HEK293T (cell line): Measurements from ENCODE around the gene SLC9C1.

Experiments
- CTCF ChIA-PET: fragments of 350-600 bp; formaldehyde crosslinking; extraction: SDS; loops from one replicate; lab custom pipeline; 2021; ENCODE audit warnings: antibody characterized with exemption, inconsistent platforms; lab: Yijun Ruan, JAX
- POLR2A ChIA-PET: fragments of 350-600 bp; formaldehyde crosslinking; extraction: SDS; loops from one replicate; lab custom pipeline; 2020; ENCODE audit warnings: antibody characterized with exemption, inconsistent platforms; lab: Yijun Ruan, JAX
- DNase-seq: peaks from one replicate; pipeline ENCODE4 v3.0.0; 2012; ENCODE audit warnings: mixed read lengths; ENCODE audit errors: extremely low spot score
- ARNT ChIP-seq: fragments of 450-650 bp; IDR thresholded peaks from 2 replicates; pipeline ENCODE4 v1.6.1; 2017; ENCODE audit warnings: mild to moderate bottlenecking
- BHLHE40 ChIP-seq: fragments of 450-650 bp; IDR thresholded peaks from 2 replicates; pipeline ENCODE4 v1.6.1; 2016; ENCODE audit warnings: mild to moderate bottlenecking, moderate library complexity, borderline replicate concordance
- CTBP1 ChIP-seq: fragments of 450-650 bp; IDR thresholded peaks from 2 replicates; pipeline ENCODE4 v1.6.1; 2016; ENCODE audit warnings: borderline replicate concordance
- ELF4 ChIP-seq: fragments of 450-650 bp; IDR thresholded peaks from 2 replicates; pipeline ENCODE4 v1.6.1; 2017; ENCODE audit warnings: antibody characterized with exemption
- FOXA1 ChIP-seq: fragments of 450-650 bp; IDR thresholded peaks from 2 replicates; pipeline ENCODE4 v1.6.1; 2016; ENCODE audit warnings: mild to moderate bottlenecking
- FOXK2 ChIP-seq: fragments of 450-650 bp; IDR thresholded peaks from 2 replicates; pipeline ENCODE4 v1.6.1; 2016; ENCODE audit warnings: mild to moderate bottlenecking
- FOXM1 ChIP-seq: fragments of 450-650 bp; IDR thresholded peaks from 2 replicates; pipeline ENCODE4 v1.6.1; 2017; ENCODE audit warnings: mild to moderate bottlenecking, borderline replicate concordance
- HDGF ChIP-seq: fragments of 450-650 bp; IDR thresholded peaks from 2 replicates; pipeline ENCODE4 v1.6.1; 2017; ENCODE audit warnings: antibody characterized with exemption, borderline replicate concordance
- L3MBTL2 ChIP-seq: fragments of 450-650 bp; conservative IDR thresholded peaks from 2 replicates; pipeline ENCODE4 v1.6.1; 2016; ENCODE audit warnings: mild to moderate bottlenecking
- LEF1 ChIP-seq: fragments of 450-650 bp; IDR thresholded peaks from 2 replicates; pipeline ENCODE4 v1.6.1; 2017; ENCODE audit warnings: mild to moderate bottlenecking, borderline replicate concordance
- NFRKB ChIP-seq: fragments of 450-650 bp; IDR thresholded peaks from 2 replicates; pipeline ENCODE4 v1.6.1; 2016; ENCODE audit warnings: mild to moderate bottlenecking, moderate library complexity
- SP1 ChIP-seq: fragments of 450-650 bp; IDR thresholded peaks from 2 replicates; pipeline ENCODE4 v1.6.1; 2017
- SUZ12 ChIP-seq: fragments of 450-650 bp; IDR thresholded peaks from 2 replicates; pipeline ENCODE4 v1.6.1; 2016; ENCODE audit warnings: mild to moderate bottlenecking
- TARDBP ChIP-seq: fragments of 450-650 bp; IDR thresholded peaks from 2 replicates; pipeline ENCODE4 v1.6.1; 2016
- ZNF384 ChIP-seq: fragments of 450-650 bp; IDR thresholded peaks from 2 replicates; pipeline ENCODE4 v1.6.1; 2016
- TF ChIP-seq, protein P1 (sequence below): fragments of 450-650 bp; IDR thresholded peaks from 2 replicates; pipeline ENCODE4 v1.6.1; 2016

Gene SLC9C1

DNA sequence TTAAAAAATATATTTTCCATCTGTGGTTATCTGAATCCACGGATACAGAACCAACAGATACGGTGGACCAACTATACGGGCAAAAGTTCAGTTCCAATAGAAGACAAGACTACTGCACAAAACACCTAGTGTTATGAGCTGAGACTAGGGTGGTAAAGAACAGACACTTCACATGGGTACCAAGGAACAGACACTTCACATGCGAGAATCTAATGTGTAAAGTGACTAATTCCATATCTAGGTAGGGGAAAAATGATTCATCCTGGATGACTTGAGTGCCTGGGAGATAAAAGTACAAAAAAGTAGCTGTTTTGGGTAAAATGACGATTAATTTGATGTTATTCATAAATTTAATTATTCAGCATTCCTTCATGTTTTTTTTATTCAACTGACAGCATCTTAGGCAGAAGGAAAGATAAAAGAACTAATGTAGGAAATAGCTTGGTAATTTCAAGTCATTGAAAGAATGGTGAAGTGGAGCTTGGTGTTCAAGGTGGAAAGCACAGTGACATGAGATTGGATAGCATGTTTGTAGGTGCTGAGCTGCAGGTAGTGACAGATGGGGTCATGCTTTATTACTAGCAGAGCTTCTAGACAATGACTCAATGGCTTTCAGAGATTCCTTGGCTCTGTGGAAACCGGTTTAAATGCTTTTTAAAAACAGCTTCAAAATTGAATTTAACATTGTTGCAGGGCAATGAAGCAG lies 44.2 kb upstream of the SLC9C1 start:
- TF ChIP-seq, protein P1, sequence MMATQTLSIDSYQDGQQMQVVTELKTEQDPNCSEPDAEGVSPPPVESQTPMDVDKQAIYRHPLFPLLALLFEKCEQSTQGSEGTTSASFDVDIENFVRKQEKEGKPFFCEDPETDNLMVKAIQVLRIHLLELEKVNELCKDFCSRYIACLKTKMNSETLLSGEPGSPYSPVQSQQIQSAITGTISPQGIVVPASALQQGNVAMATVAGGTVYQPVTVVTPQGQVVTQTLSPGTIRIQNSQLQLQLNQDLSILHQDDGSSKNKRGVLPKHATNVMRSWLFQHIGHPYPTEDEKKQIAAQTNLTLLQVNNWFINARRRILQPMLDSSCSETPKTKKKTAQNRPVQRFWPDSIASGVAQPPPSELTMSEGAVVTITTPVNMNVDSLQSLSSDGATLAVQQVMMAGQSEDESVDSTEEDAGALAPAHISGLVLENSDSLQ, result no peak
- TF ChIP-seq LEF1 (no peak), FOXA1 (no peak), ZNF384 (no peak), NFRKB (no peak)
- ChIA-PET CTCF (no interaction called here), POLR2A (no interaction called here)
- DNase-seq, result no peak

GRCh38 chr3:112335434-112335781 lies 41.4 kb upstream of the SLC9C1 start:
- ChIA-PET CTCF (no interaction called here), POLR2A (no interaction called here)
- TF ChIP-seq FOXM1, result no peak
- TF ChIP-seq CTBP1, result no peak
- TF ChIP-seq, protein P1, result no peak
- no peak for TF ChIP-seq SUZ12
- no peak for TF ChIP-seq HDGF
- no peak for TF ChIP-seq SP1
- TF ChIP-seq L3MBTL2, result no peak
- TF ChIP-seq TARDBP, result no peak
- TF ChIP-seq ELF4, result no peak
- TF ChIP-seq NFRKB, result no peak
- no peak for TF ChIP-seq LEF1
- no peak for TF ChIP-seq ARNT
- no peak for TF ChIP-seq ZNF384
- no peak for TF ChIP-seq FOXK2
- TF ChIP-seq FOXA1, result no peak
- DNase-seq, result no peak

DNA sequence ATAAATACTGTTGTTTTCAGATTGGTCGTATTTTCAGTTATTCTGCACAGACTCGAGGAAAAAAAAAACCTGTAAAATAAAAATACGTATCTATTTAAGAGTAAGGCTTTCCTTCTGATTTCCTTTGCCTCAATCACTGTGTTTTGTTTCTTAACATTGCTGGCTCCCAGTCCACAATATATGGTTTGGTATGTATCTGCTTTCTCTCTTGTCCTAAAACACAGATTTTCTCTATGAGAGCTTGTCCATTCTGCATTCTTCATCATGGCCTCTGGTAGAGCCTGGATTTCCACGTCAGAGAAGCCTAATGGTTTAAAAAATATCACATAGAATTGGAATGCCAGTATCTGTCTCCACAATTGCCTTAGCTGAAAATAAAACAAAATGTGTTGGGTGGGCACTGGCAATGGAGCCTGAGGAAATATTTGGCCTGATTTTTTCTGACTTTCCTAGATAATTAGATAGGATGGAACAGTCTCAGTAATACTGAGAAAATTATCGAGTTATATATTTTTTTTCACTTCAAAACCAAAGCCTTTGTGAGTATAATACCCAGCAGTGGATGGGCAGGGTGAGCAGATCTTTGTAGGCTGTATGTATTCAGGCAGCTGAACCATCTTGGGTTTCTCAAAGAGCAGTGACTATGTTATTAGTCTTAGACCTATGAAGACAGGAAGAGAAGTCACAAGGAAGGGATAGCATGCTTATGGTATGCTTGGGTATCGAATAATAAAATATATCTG lies 40.8 kb upstream of the SLC9C1 start:
- TF ChIP-seq, protein P1, result no peak
- TF ChIP-seq HDGF (no peak), BHLHE40 (no peak), ZNF384 (no peak), NFRKB (no peak), ARNT (no peak), SUZ12 (no peak), FOXK2 (no peak), LEF1 (no peak), TARDBP (no peak), SP1 (no peak), L3MBTL2 (no peak), ELF4 (no peak), FOXM1 (no peak), CTBP1 (no peak), FOXA1 (no peak)
- DNase-seq, result no peak
- ChIA-PET POLR2A (no interaction called here), CTCF (no interaction called here)

GRCh38 chr3:112333381-112334317 lies 39.6 kb upstream of the SLC9C1 start:
- TF ChIP-seq FOXM1, result no peak
- no peak for TF ChIP-seq ARNT
- TF ChIP-seq FOXA1, result no peak
- TF ChIP-seq TARDBP, result no peak
- TF ChIP-seq SP1, result no peak
- TF ChIP-seq ELF4, result no peak
- no peak for TF ChIP-seq NFRKB
- ChIA-PET POLR2A (no interaction called here), CTCF (interaction anchor here (0.6 to 1.4 kb wide), 4 partner anchors 11 to 83 kb away, joined by 3 to 5 read pairs (median 4); no protein-coding TSS in a partner anchor)
- DNase-seq, result no peak

DNA sequence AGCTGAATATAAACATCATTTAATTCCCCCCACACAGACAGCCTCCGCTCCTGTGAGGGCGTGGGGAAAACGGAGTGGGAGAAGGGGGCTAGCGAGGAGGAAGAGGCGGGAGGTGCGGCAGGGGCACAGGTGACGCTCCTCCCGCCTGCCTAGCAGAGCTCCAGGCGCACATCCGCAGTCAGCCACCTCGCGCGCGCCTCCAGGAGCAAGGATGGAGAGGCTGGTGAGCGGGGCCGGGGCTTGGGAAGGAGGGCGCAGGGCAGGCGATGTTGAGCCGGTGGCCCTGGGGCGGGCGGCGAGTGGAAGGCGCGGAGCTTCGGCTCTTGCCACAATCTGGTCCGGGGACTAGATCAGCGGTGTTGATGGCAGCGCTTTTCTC lies 39.0 kb upstream of the SLC9C1 start, which contains the start of gene CD200:
Gene CD200 (plus strand): TSS at position 155 of the 379 bp plus-strand sequence. CDS start 57 bp downstream, at position 212.
- TF ChIP-seq ZNF384 (no peak), SP1 (no peak), BHLHE40 (no peak), HDGF (no peak), FOXK2 (no peak), FOXA1 (no peak)
- TF ChIP-seq, protein P1, result no peak
- POLR2A ChIA-PET, result no interaction called here
- no peak for DNase-seq
- CTCF ChIA-PET, result interaction anchor here (0.6 to 1.4 kb wide), 5 partner anchors 11 to 221 kb away, joined by 3 to 6 read pairs (median 5); no protein-coding TSS in a partner anchor
